Keratinocyte (primary cell): Measurements from ENCODE around the gene RPS15A. TPM values are rescaled to one million over a fixed set of nuclear protein-coding genes. Genes with fewer than 3 reads are reported as not detected.

Experiments
- DNase-seq: peaks from one replicate; pipeline ENCODE4 v3.0.0-alpha.2; 2011; ENCODE audit warnings: low read depth, missing footprints, low spot score
- FAIRE-seq: peaks from 2 replicates; lab custom pipeline; 2011; peaks lifted over from hg19 to GRCh38; lab: Jason Lieb, UNC
- H2AFZ ChIP-seq: 2 replicates; pipeline ENCODE4 v1.6.0; 2012; ENCODE audit warnings: low read length, control low read depth, inconsistent platforms; ENCODE audit not compliant: control insufficient read depth
- H3K27ac ChIP-seq: 2 replicates; pipeline ENCODE4 v1.5.1; 2011; ENCODE audit warnings: low read length; ENCODE audit not compliant: control insufficient read depth, insufficient read depth
- H3K27me3 ChIP-seq: 3 replicates; pipeline ENCODE4 v1.6.0; 2011; ENCODE audit warnings: low read length; ENCODE audit not compliant: control insufficient read depth, insufficient read depth; ENCODE audit errors: extremely low read depth
- H3K36me3 ChIP-seq, 2 experiments: 2 replicates in 1 of 2; 3 replicates in 1 of 2; pipeline ENCODE4 v1.5.1; 2011; ENCODE audit warnings: low read length in 2 of 2, mild to moderate bottlenecking in 1 of 2; ENCODE audit not compliant: control insufficient read depth in 2 of 2, insufficient read depth in 2 of 2; ENCODE audit errors: extremely low read depth in 1 of 2
- H3K4me1 ChIP-seq: 3 replicates; pipeline ENCODE4 v1.5.1; 2011; ENCODE audit warnings: low read length; ENCODE audit not compliant: control insufficient read depth, insufficient read depth; ENCODE audit errors: extremely low read depth
- H3K4me2 ChIP-seq: 3 replicates; pipeline ENCODE4 v1.6.0; 2011; ENCODE audit warnings: low read depth, low read length; ENCODE audit not compliant: control insufficient read depth, insufficient read depth; ENCODE audit errors: extremely low read depth
- H3K4me3 ChIP-seq, 3 experiments: fragments of 200-600 bp in 1 of 3; sonication (generic) in 1 of 3; 2 replicates in 2 of 3; 3 replicates in 1 of 3; pipeline ENCODE4 v1.5.1; 2011 to 2016; ENCODE audit warnings: low read length in 3 of 3, mild to moderate bottlenecking in 3 of 3, control low read depth in 2 of 3, inconsistent platforms in 1 of 3, low read depth in 1 of 3, mixed read lengths in 1 of 3, mixed run types in 1 of 3, moderate library complexity in 1 of 3; ENCODE audit not compliant: control insufficient read depth in 2 of 3, insufficient read depth in 2 of 3; ENCODE audit errors: extremely low read depth in 1 of 3
- H3K79me2 ChIP-seq: 2 replicates; pipeline ENCODE4 v1.6.0; 2012; ENCODE audit warnings: low read length; ENCODE audit not compliant: control insufficient read depth, insufficient read depth
- H3K9ac ChIP-seq: 3 replicates; pipeline ENCODE4 v1.6.0; 2011; ENCODE audit warnings: low read length; ENCODE audit not compliant: control insufficient read depth, insufficient read depth; ENCODE audit errors: extremely low read depth
- H3K9me1 ChIP-seq: 3 replicates; pipeline ENCODE4 v1.6.0; 2011; ENCODE audit warnings: low read length; ENCODE audit not compliant: control insufficient read depth, insufficient read depth; ENCODE audit errors: extremely low read depth
- H3K9me3 ChIP-seq: 2 replicates; pipeline ENCODE4 v1.5.1; 2012; ENCODE audit warnings: low read depth, low read length; ENCODE audit not compliant: control insufficient read depth
- H4K20me1 ChIP-seq: 3 replicates; pipeline ENCODE4 v1.6.0; 2011; ENCODE audit warnings: low read length; ENCODE audit not compliant: control insufficient read depth, insufficient read depth; ENCODE audit errors: extremely low read depth
- EZH2 ChIP-seq: IDR thresholded peaks from one replicate; pipeline ENCODE4 v1.6.1; 2012; ENCODE audit warnings: inconsistent platforms, mild to moderate bottlenecking, low read length, moderate library complexity
- dilution Hi-C: fragments of 300-500 bp; cut with MboI; formaldehyde crosslinking; loops from one replicate; pipeline ENCODE4 v1.7.0; 2020; ENCODE audit warnings: low sequenced_read_pairs; ENCODE audit not compliant: extremely low pct_ligation_motif_present
- polyA plus RNA-seq, 5 experiments: library from polyadenylated mRNA; depleted of rRNA in 3 of 5; stranded (reverse) in 3 of 5; stranded (forward) in 1 of 5; unstranded in 1 of 5; fragments of >200 nt; gene quantifications; 1 replicate in 1 of 5; 2 replicates in 3 of 5; 3 replicates in 1 of 5; pipeline versions ENCODE4 v1.2.1 to v1.2.3, GENCODE V29; 2011 to 2012; ENCODE audit warnings: missing spikeins in 2 of 5, low read depth in 1 of 5, low replicate concordance in 1 of 5
- TF ChIP-seq, protein P1 (sequence below), 3 experiments: IDR thresholded peaks in 1 of 3; conservative IDR thresholded peaks in 1 of 3; optimal IDR thresholded peaks in 1 of 3; 2 replicates in 2 of 3; 3 replicates in 1 of 3; pipeline versions ENCODE3 to v1.5.1; 2011; ENCODE audit warnings: low read length in 3 of 3, mild to moderate bottlenecking in 3 of 3, moderate library complexity in 2 of 3, control low read depth in 1 of 3, inconsistent platforms in 1 of 3; ENCODE audit not compliant: insufficient read depth in 2 of 3; ENCODE audit errors: extremely low read depth in 1 of 3

The RPS15A gene
- polyA plus RNA-seq, 1 donor (not counting 4 experiments of a cell fraction or from before 2014, with no cell fraction given) = 4,116 TPM

DNA sequence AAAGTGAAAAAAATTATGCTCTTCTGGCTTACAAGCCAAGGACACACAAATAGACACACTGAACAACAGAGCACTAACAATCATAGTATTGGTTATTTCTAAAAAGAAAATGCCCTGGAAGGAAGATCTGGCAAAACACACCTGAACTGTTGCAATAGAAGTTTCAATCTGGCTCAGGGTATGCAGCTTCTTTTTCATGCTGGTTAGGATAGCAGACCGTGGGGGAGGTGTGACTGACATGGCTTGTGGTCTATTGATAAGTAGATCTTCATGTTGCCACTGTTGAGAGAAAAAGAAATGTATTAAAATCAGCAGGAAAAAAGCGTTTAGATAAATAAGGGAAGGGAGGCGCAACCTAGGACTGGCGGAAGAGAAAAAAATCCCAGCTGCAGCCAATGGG, 37.8 kb upstream of the RPS15A start:
- H2AFZ ChIP-seq = no peak overlapping the region
- no peaks in the 10 kb centered on the region for H4K20me1 ChIP-seq
- TF ChIP-seq, protein P1, sequence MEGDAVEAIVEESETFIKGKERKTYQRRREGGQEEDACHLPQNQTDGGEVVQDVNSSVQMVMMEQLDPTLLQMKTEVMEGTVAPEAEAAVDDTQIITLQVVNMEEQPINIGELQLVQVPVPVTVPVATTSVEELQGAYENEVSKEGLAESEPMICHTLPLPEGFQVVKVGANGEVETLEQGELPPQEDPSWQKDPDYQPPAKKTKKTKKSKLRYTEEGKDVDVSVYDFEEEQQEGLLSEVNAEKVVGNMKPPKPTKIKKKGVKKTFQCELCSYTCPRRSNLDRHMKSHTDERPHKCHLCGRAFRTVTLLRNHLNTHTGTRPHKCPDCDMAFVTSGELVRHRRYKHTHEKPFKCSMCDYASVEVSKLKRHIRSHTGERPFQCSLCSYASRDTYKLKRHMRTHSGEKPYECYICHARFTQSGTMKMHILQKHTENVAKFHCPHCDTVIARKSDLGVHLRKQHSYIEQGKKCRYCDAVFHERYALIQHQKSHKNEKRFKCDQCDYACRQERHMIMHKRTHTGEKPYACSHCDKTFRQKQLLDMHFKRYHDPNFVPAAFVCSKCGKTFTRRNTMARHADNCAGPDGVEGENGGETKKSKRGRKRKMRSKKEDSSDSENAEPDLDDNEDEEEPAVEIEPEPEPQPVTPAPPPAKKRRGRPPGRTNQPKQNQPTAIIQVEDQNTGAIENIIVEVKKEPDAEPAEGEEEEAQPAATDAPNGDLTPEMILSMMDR (optimal IDR thresholded peaks at IDR 0.05 in 1 of 3, IDR thresholded peaks at IDR 0.05 in 1 of 3, conservative IDR thresholded peaks at IDR 0.05 in 1 of 3; ENCODE audit: extremely low read depth in 1 of 3, insufficient read depth in 2 of 3, low read length in 3 of 3) = no peak
- no peak for TF ChIP-seq EZH2
- H3K9me3 ChIP-seq = no peaks in the 10 kb centered on the region
- no peaks in the 10 kb centered on the region for H3K4me1 ChIP-seq
- dilution Hi-C loops = no loop called here
- no peak overlapping the region for H3K4me2 ChIP-seq
- H3K4me3 ChIP-seq = no peak overlapping the region
- H3K36me3 ChIP-seq = peaks cover 15 to 22% of the 10 kb centered on the region in 2 experiments
- no peak overlapping the region for H3K9ac ChIP-seq
- no peak for FAIRE-seq
- no peaks in the 10 kb centered on the region for H3K27me3 ChIP-seq
- no peaks in the 10 kb centered on the region for H3K9me1 ChIP-seq
- no peaks in the 10 kb centered on the region for H3K79me2 ChIP-seq
- no peak for DNase-seq
- no peak overlapping the region for H3K27ac ChIP-seq

DNA sequence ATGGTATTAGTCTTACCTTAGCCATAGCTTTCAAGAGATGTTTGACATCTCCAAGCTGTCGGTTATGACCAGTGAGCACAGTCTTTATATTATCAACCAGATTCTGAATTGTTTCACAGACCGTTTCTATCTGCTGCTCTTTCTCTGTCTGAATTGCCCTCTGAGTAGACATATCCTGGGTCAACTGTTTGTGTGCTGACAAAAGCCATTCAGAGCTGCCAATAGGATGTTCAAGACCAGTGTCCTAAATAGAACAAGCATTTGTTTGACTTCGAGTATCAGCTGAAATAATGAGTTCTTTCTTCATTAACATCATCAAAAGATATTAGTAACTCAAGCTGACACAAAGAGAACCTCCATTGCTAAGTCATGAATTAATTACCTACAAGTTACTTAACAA, 26.2 kb upstream of the RPS15A start:
- no peaks in the 10 kb centered on the region for H3K9me1 ChIP-seq
- no peak overlapping the region for H3K27ac ChIP-seq
- H2AFZ ChIP-seq = no peak overlapping the region
- H3K4me2 ChIP-seq = no peak overlapping the region
- no peak overlapping the region for H3K9ac ChIP-seq
- H4K20me1 ChIP-seq = no peaks in the 10 kb centered on the region
- dilution Hi-C loops = no loop called here
- H3K27me3 ChIP-seq = no peaks in the 10 kb centered on the region
- no peaks in the 10 kb centered on the region for H3K4me1 ChIP-seq
- H3K4me3 ChIP-seq = no peak overlapping the region
- FAIRE-seq (no peak), DNase-seq (no peak)
- H3K79me2 ChIP-seq = no peaks in the 10 kb centered on the region
- H3K9me3 ChIP-seq = no peaks in the 10 kb centered on the region
- TF ChIP-seq EZH2 = no peak
- TF ChIP-seq, protein P1 (optimal IDR thresholded peaks at IDR 0.05 in 1 of 3, IDR thresholded peaks at IDR 0.05 in 1 of 3, conservative IDR thresholded peaks at IDR 0.05 in 1 of 3; ENCODE audit: extremely low read depth in 1 of 3, insufficient read depth in 2 of 3, low read length in 3 of 3) = no peak
- peaks cover 11 to 13% of the 10 kb centered on the region in 2 experiments for H3K36me3 ChIP-seq
